Transverse colon (tissue), 4 donors: ENCODE measurements around the gene SSX2IP. TPM values are rescaled to one million over a fixed set of nuclear protein-coding genes. Genes with fewer than 3 reads are reported as not detected.

ENCODE experiments used
- DNase-seq: peaks from one replicate; pipeline ENCODE4 v3.0.0-alpha.2; 2019
- H3K27ac ChIP-seq, 4 donors: fragments of 200-600 bp; sonication (generic); 2 replicates each; pipeline ENCODE4 v1.5.1; 2016 to 2018; ENCODE audit warnings: inconsistent platforms in 4 of 4
- H3K27me3 ChIP-seq: fragments of 200-600 bp; sonication (generic); 2 replicates; pipeline ENCODE4 v1.5.1; 2017; ENCODE audit warnings: inconsistent platforms
- H3K36me3 ChIP-seq, 4 donors: fragments of 200-600 bp; sonication (generic); 2 replicates each; pipeline ENCODE4 v1.5.1; 2017 to 2019; ENCODE audit warnings: inconsistent platforms in 4 of 4
- H3K4me1 ChIP-seq, 4 donors: fragments of 200-600 bp; sonication (generic); 2 replicates each; pipeline ENCODE4 v1.5.1; 2017 to 2020; ENCODE audit warnings: inconsistent platforms in 4 of 4
- H3K4me3 ChIP-seq, 4 donors: fragments of 200-600 bp; sonication (generic); 1 replicate in 1 of 4; 2 replicates in 3 of 4; pipeline versions ENCODE4 v1.5.1 to v1.6.1; 2017 to 2019; ENCODE audit warnings: inconsistent platforms in 4 of 4
- H3K9me3 ChIP-seq, 2 donors: fragments of 200-600 bp; sonication (generic); 2 replicates each; pipeline ENCODE4 v1.5.1; 2017 to 2019; ENCODE audit warnings: inconsistent platforms in 2 of 2
- CTCF ChIP-seq, 5 experiments: fragments of 200-600 bp in 3 of 5; fragments of 450-650 bp in 2 of 5; sonication (generic) in 3 of 5; IDR thresholded peaks; 1 replicate in 2 of 5; 2 replicates in 3 of 5; pipeline ENCODE4 v1.5.1; 2016 to 2017; ENCODE audit warnings: antibody characterized with exemption in 5 of 5, inconsistent platforms in 3 of 5, mild to moderate bottlenecking in 2 of 5, moderate library complexity in 1 of 5
- EP300 ChIP-seq: sonication (generic); formaldehyde crosslinking; IDR thresholded peaks from one replicate; pipeline ENCODE4 v1.6.1; 2017; ENCODE audit warnings: antibody characterized with exemption, low read depth
- POLR2A ChIP-seq: fragments of 450-650 bp; IDR thresholded peaks from one replicate; pipeline ENCODE4 v1.6.1; 2016; ENCODE audit warnings: antibody characterized with exemption, mild to moderate bottlenecking, moderate library complexity
- POLR2AphosphoS5 ChIP-seq, 3 donors: sonication (generic); formaldehyde crosslinking; IDR thresholded peaks; one replicate each; pipeline ENCODE4 v1.6.1; 2016; ENCODE audit warnings: antibody characterized with exemption in 3 of 3
- WGBS, 2 donors: methylation state at CpG; one replicate each; pipeline ENCODE4 v1.1.5; 2018; ENCODE audit warnings: low coverage in 1 of 2; 5-methylcytosine and 5-hydroxymethylcytosine counted together
- in situ Hi-C, 4 donors: fragments of 200-750 bp; cut with MboI; loops; one replicate each; pipeline versions ENCODE4 v1.15.0 to v1.15.1; 2017; ENCODE audit warnings: low sequenced_read_pairs in 3 of 4, low pct_ligation_motif_present in 1 of 4, low pct_unique_long_range_greater_than_20kb in 1 of 4
- intact Hi-C: fragments of 100-400 bp; cut with DNase I; formaldehyde crosslinking; loops from one replicate; pipeline ENCODE4 v1.15.1; 2023; ENCODE audit warnings: low total_unique reads
- total RNA-seq, 4 donors: library from RNA; depleted of rRNA; stranded (reverse); fragments of >200 nt; gene quantifications; one replicate each; pipeline ENCODE4 v1.1.0, GENCODE V29; 2016

Gene SSX2IP
- total RNA-seq, 4 donors from 2014 or later: 7.1 to 15.2 (median 11.4) TPM

GRCh38 chr1:84624876-84625275 is 65.4 kb downstream of the SSX2IP start:
- Histone ChIP-seq H3K36me3 (no peaks in the 10 kb centered on the region), H3K4me3 (no peak overlapping the region), H3K27me3 (no peaks in the 10 kb centered on the region), H3K27ac (no peak overlapping the region), H3K4me1 (peaks cover 0 to 7% (median 2%) of the 10 kb centered on the region in 4 donors), H3K9me3 (no peaks in the 10 kb centered on the region)
- no peak for DNase-seq
- in situ Hi-C loops: loop anchor here (25.0 kb wide), 3 partner anchors 188 to 488 kb away; partner anchors contain the start of gene PRKACB (in 2 of the 4)
- TF ChIP-seq CTCF (IDR thresholded peaks at IDR 0.05): no peak
- TF ChIP-seq POLR2A: no peak
- no peak for TF ChIP-seq EP300
- WGBS, 2 donors: 91 to 94% methylated on average over 3 to 5 of the region's 5 CpGs
- intact Hi-C loops: no loop called here

- intact Hi-C loops: no loop called here
- in situ Hi-C loops: loop anchor here in 3 of 4 donors (25.0 kb wide), 2 partner anchors 184 to 484 kb away; partner anchors contain the start of gene PRKACB (in 2 of the 3)
Measured at GRCh38 chr1:84621553-84621952, 68.7 kb downstream of the SSX2IP start.

GRCh38 chr1:84620720-84621313 is 69.4 kb downstream of the SSX2IP start:
- 0 to 3% methylated on average over 13 to 46 of the region's 46 CpGs for WGBS, 2 donors
- in situ Hi-C loops (loop anchor here in 3 of 4 donors (25.0 kb wide), 2 partner anchors 184 to 484 kb away; partner anchors contain the start of gene PRKACB (in 2 of the 3)), intact Hi-C loops (no loop called here)
- Histone ChIP-seq H3K36me3 (no peaks in the 10 kb centered on the region), H3K4me1 (peaks cover 0 to 18% (median 7%) of the 10 kb centered on the region in 4 donors), H3K27ac (peak overlapping the region; percentile 69 to 81 (median 74)), H3K27me3 (no peaks in the 10 kb centered on the region), H3K4me3 (peak overlapping the region; percentile 46 to 78 (median 52)), H3K9me3 (no peaks in the 10 kb centered on the region)
- DNase-seq: peak; percentile 81
- TF ChIP-seq CTCF (IDR thresholded peaks at IDR 0.05) (peak; percentile 90 to 99 (median 98)), EP300 (no peak), POLR2AphosphoS5 (IDR thresholded peaks at IDR 0.05) (peak in 2 of 3 donors; percentile 5 to 12), POLR2A (no peak)

More at GRCh38 chr1:84621553-84621952, 68.7 kb downstream of the SSX2IP start:
- H3K9me3 ChIP-seq: no peaks in the 10 kb centered on the region
- H3K27ac ChIP-seq: no peak overlapping the region
- H3K27me3 ChIP-seq: no peaks in the 10 kb centered on the region
- no peak for DNase-seq
- no peak for TF ChIP-seq POLR2A
- no peak for TF ChIP-seq POLR2AphosphoS5 (IDR thresholded peaks at IDR 0.05)
- TF ChIP-seq EP300: no peak
- TF ChIP-seq CTCF (IDR thresholded peaks at IDR 0.05): no peak
- WGBS, 2 donors: 80 to 86% methylated on average over 2 to 14 of the region's 14 CpGs
- H3K36me3 ChIP-seq: no peaks in the 10 kb centered on the region
- H3K4me1 ChIP-seq: peaks cover 0 to 18% (median 7%) of the 10 kb centered on the region in 4 donors
- H3K4me3 ChIP-seq: no peak overlapping the region

- no peaks in the 10 kb centered on the region for H3K36me3 ChIP-seq
- H3K27ac ChIP-seq: peak overlapping the region; percentile 15 to 71 (median 44)
- TF ChIP-seq POLR2AphosphoS5 (IDR thresholded peaks at IDR 0.05): peak in 1 of 3 donors; percentile 39
- TF ChIP-seq EP300: no peak
- H3K9me3 ChIP-seq: no peaks in the 10 kb centered on the region
- peaks cover 0 to 18% (median 7%) of the 10 kb centered on the region in 4 donors for H3K4me1 ChIP-seq
- H3K4me3 ChIP-seq: no peak overlapping the region
- in situ Hi-C loops: loop anchor here (10.0 to 25.0 kb wide), 4 partner anchors 175 to 485 kb away; partner anchors contain the start of gene PRKACB (in 2 of the 4)
- WGBS, 2 donors: 51 to 62% methylated on average over 9 of the region's 9 CpGs
- intact Hi-C loops: no loop called here
- no peaks in the 10 kb centered on the region for H3K27me3 ChIP-seq
- DNase-seq: no peak
Measured at GRCh38 chr1:84619383-84620102, 70.7 kb downstream of the SSX2IP start.
